Fibroblast of lung (primary cell): ENCODE results near the gene SCML2.

Experiments used
- EZH2 ChIP-seq: IDR thresholded peaks from 2 replicates; pipeline ENCODE4 v1.5.1; 2012; ENCODE audit warnings: low read length, control low read depth, mild to moderate bottlenecking; ENCODE audit errors: missing control alignments
- TF ChIP-seq, protein P1 (sequence below), 2 donors: IDR thresholded peaks in 1 of 2; conservative IDR thresholded peaks in 1 of 2; 1 replicate in 1 of 2; 2 replicates in 1 of 2; pipeline ENCODE4 v1.5.1; 2011 to 2012; ENCODE audit warnings: low read length in 2 of 2, control low read depth in 1 of 2, inconsistent platforms in 1 of 2, low read depth in 1 of 2, mild to moderate bottlenecking in 1 of 2

DNA sequence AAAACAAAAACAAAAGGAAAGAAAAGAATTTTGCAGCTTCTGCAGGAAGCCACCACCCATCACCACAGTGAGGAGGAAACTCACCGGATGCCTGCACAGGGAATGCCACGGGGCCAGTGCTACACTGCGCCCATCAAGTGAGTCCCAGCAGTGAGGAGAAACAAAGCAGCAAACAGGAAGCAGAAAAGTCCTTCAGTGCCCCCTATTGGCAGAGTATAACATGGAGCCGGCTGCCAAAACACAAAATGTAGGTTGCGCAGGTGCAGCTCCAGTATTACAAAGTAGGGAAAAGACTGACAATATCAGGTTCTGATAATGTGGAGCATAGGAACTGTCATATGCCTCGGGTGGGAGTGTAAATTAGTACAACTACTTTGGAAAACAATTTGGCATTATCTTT, 23.3 kb upstream of the SCML2 start:
- TF ChIP-seq, protein P1, sequence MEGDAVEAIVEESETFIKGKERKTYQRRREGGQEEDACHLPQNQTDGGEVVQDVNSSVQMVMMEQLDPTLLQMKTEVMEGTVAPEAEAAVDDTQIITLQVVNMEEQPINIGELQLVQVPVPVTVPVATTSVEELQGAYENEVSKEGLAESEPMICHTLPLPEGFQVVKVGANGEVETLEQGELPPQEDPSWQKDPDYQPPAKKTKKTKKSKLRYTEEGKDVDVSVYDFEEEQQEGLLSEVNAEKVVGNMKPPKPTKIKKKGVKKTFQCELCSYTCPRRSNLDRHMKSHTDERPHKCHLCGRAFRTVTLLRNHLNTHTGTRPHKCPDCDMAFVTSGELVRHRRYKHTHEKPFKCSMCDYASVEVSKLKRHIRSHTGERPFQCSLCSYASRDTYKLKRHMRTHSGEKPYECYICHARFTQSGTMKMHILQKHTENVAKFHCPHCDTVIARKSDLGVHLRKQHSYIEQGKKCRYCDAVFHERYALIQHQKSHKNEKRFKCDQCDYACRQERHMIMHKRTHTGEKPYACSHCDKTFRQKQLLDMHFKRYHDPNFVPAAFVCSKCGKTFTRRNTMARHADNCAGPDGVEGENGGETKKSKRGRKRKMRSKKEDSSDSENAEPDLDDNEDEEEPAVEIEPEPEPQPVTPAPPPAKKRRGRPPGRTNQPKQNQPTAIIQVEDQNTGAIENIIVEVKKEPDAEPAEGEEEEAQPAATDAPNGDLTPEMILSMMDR (conservative IDR thresholded peaks at IDR 0.05 in 1 of 2, IDR thresholded peaks at IDR 0.05 in 1 of 2; ENCODE audit: low read depth in 1 of 2, low read length in 2 of 2) = peak; percentile 42 to 61
- no peak for TF ChIP-seq EZH2
